Body of pancreas (tissue), 4 donors: ENCODE measurements around the gene POFUT2.

ENCODE experiments used
- POLR2A ChIP-seq, 3 donors: fragments of 450-650 bp; IDR thresholded peaks; one replicate each; pipeline ENCODE4 v1.6.1; 2016; ENCODE audit warnings: antibody characterized with exemption in 3 of 3, mild to moderate bottlenecking in 2 of 3
- TF ChIP-seq, protein P1 (sequence below), 7 experiments: fragments of 450-650 bp in 4 of 7; fragments of 200-600 bp in 3 of 7; sonication (generic) in 3 of 7; IDR thresholded peaks; one replicate each; pipeline ENCODE4 v1.5.1; 2016 to 2019; ENCODE audit warnings: antibody characterized with exemption in 7 of 7

DNA sequence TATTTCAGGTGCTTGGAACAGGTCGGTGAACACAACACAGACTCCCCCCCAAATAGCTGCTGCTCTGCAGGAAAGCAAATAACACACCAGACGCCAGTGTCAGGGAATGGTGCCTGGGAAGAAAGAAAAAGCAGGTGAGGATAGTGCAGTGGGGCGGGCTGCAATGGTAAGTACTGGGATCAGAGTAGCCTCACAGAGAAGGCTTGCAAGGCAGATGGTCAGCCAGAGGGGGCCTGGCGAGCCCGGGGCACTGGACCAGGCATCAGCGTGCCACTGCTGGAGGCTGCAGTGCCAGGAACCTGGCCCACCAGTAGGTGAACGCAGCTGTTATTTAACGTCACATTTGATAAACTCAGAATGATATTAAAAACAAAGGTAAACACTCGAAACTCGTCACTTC, 60.0 kb downstream of the POFUT2 start:
- TF ChIP-seq, protein P1, sequence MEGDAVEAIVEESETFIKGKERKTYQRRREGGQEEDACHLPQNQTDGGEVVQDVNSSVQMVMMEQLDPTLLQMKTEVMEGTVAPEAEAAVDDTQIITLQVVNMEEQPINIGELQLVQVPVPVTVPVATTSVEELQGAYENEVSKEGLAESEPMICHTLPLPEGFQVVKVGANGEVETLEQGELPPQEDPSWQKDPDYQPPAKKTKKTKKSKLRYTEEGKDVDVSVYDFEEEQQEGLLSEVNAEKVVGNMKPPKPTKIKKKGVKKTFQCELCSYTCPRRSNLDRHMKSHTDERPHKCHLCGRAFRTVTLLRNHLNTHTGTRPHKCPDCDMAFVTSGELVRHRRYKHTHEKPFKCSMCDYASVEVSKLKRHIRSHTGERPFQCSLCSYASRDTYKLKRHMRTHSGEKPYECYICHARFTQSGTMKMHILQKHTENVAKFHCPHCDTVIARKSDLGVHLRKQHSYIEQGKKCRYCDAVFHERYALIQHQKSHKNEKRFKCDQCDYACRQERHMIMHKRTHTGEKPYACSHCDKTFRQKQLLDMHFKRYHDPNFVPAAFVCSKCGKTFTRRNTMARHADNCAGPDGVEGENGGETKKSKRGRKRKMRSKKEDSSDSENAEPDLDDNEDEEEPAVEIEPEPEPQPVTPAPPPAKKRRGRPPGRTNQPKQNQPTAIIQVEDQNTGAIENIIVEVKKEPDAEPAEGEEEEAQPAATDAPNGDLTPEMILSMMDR (IDR thresholded peaks at IDR 0.05): no peak
- TF ChIP-seq POLR2A (IDR thresholded peaks at IDR 0.05): no peak
